ENCODE data around the gene BDKRB1.
"Not testable (repeated sequence)": the region's sequence is repeated elsewhere in the genome, so short reads cannot be mapped to it uniquely, and the experiment has no call there.

The BDKRB1 gene

DNA sequence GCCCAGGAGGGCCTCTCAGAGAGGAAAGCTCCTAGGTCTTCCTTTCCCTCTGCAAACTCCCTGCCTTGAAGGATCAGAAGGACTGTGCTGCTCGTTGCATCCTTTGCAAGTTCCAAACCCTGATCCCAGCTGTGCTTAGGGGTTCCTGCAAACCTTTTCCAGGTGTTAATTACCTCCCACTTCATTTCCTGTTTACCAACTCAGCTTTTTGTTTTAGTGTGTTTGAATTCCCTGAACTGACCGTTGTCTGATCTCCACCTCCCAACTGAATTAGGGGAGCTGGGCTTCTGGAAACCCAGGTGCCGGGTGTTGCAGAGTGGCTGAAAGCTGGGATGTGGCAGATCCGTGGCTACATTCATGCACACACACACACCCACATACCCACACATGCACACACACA is 20.6 kb upstream of the BDKRB1 start:
- DNase-seq (ENCODE audit: low spot score), result no peak

DNA sequence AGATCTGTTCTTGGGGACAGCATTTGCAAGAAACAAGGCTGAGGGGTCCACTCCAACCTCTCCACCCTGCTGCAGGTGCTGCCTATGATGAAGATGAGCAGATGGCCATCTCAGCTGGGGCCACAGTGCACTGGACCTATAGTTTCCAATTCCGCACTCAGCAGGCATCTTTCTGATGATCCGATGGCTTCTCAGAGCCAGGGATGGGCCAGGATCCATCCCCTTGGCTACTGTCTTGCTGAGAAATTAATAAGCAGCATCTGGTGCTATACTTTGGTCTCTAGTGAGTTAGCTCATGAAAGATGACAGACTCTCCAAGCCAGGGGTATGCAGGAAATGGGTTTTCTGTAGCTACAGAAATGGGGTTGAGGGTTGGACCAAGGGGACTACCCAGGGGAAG is 18.4 kb upstream of the BDKRB1 start:
- DNase-seq (ENCODE audit: low spot score), result no peak

DNA sequence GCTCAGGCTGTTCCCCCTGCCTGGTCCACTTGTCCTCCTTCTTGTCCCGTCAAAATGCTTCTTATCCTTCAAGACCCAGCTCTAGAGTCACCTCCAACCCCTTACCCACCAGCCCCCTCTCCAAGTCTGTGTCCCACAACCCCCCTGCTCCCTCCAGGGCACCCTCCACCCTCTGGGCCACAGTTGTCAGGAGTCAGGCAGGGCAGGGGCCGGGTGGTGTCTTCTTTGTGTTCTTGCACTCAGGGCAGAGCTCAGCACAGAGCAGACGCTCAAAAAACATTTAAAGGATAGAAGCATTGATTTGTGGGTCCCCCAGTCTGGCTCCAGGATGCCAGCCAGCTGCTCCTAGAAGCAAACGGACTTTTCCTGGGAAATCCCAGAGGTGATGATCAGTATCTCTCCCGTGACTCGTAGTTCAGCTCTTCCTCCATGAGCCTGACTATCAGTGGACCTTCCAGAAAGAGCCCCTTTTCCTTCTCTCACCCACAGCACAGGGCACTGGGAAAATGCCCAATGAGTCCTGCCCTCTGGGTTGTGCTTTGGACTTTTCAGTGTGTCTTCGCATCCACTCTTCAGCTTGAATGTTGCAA is 17.2 kb upstream of the BDKRB1 start:
- no peak for DNase-seq (ENCODE audit: low spot score)

DNA sequence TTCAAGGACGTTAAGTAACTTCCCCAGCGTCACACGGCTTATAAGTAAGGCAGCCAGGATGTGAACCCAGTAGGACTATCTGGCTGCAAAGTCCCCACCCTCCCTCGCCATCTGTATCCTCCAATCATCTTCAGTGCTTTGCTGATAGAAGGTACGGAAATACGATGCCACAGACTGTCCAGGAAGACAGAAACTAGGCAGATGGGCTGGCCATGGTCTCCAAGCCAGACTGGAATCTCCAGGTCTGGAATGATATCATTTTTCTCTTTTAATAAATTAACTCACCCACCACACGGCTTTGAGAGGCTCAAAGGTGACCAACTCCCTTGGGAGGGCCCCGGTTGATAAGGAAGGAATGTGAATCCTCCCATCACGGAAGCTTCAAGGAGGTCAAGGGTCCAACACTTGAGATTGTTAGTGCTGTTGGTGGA is 16.3 kb upstream of the BDKRB1 start:
- DNase-seq (ENCODE audit: low spot score), result no peak

DNA sequence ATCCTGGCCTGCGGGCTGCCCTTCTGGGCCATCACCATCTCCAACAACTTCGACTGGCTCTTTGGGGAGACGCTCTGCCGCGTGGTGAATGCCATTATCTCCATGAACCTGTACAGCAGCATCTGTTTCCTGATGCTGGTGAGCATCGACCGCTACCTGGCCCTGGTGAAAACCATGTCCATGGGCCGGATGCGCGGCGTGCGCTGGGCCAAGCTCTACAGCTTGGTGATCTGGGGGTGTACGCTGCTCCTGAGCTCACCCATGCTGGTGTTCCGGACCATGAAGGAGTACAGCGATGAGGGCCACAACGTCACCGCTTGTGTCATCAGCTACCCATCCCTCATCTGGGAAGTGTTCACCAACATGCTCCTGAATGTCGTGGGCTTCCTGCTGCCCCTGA is 15.4 kb upstream of the BDKRB1 start:
- DNase-seq (ENCODE audit: low spot score), result no peak

DNA sequence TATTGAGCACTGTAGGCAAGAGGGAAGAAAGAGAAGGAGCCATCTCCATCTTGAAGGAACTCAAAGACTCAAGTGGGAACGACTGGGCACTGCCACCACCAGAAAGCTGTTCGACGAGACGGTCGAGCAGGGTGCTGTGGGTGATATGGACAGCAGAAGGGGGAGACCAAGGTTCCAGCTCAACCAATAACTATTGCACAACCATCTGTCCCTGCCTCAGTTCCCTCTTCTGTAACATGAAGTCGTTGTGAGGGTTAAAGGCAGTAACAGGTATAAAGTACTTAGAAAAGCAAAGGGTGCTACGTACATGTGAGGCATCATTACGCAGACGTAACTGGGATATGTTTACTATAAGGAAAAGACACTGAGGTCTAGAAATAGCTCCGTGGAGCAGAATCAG is 13.9 kb upstream of the BDKRB1 start:
- no peak for DNase-seq (ENCODE audit: low spot score)

DNA sequence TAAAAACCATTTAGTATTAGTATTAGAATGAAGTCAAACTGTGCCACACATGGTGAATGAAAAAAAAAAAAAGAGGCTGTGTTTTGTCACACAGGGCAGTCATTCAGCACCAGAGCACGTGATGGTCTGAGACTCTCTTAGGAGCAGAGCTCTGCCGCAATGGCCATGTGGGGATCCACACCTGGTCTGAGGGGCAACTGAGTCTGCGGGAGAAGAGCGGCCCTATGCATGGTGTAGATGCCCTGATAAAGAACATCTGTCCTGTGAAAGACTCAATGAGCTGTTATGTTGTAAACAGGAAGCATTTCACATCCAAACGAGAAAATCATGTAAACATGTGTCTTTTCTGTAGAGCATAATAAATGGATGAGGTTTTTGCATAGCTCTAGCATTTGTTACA is 12.2 kb upstream of the BDKRB1 start:
- DNase-seq (ENCODE audit: low spot score), result no peak

DNA sequence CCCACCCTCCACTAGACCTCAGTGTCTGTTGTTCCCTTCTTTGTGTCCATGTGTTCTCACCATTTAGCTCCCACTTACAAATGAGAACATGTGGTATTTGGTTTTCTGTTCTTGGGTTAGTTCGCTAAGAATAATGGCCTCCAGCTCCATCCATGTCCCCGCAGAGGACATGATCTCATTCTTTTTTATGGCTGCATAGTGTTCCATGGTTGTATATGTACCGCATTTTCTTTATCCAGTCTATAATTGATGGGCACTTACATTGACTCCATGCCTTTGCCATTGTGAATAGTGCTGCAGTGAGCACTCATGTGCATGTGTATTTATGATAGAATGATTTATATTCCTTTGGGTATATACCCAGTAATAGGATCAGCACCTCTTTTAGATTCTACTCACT is 10.9 kb upstream of the BDKRB1 start:
- not testable (repeated sequence) for DNase-seq (ENCODE audit: low spot score)

DNA sequence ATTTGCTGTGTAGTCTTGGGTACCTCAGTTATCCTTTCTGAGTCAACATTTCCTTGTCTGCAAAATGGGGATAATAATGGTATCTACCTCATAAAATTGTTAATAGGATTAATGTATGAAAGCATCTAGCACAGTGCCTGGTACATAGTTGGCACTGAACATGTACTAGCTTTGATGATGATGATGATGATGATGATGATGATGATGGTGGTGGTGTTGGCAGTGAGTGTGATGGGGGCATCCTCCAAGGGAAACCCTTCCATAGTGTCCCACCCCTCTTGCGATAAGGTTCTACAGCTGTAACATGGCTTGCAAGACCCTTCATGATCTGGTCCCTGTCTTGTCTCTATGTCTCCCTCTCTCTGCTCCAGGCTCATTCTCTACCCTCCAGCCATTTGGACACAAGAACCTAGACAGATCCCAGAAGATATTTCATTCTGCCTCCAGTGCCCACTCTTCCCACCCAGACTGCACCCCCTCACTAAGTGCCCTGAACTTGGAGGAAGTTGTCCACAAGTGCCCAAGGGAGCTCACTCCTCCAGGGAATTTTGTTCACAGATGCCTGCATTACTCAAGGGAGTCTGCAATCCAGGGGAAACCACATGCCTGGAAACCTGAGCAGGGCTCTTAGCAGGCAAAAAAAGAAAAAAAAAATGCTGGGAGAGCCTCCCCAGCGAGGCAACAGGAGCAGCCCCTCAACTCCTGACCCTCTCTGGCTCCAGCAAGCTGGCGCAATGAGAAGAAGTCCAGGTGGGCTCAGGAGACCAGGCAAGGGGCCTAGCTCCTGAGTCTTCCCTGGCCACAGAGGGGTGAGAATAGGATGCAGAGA is 10.1 kb upstream of the BDKRB1 start:
- DNase-seq (ENCODE audit: low spot score), result no peak

DNA sequence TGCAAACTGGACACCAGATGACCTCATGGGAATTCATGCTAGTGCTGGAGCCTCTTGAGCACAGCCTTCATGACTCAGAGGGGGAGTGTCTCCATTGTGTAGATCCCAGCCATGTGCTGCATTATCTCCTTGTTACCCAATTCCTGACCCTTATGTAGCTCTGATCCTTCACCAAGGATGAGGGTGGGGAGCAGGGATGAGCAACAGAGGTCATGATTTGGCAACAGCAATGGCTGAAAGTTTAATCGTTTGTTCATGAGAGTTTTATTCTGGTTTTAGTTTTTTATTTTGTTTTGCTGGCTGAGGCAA is 9.5 kb upstream of the BDKRB1 start:
- no peak for DNase-seq (ENCODE audit: low spot score)

DNA sequence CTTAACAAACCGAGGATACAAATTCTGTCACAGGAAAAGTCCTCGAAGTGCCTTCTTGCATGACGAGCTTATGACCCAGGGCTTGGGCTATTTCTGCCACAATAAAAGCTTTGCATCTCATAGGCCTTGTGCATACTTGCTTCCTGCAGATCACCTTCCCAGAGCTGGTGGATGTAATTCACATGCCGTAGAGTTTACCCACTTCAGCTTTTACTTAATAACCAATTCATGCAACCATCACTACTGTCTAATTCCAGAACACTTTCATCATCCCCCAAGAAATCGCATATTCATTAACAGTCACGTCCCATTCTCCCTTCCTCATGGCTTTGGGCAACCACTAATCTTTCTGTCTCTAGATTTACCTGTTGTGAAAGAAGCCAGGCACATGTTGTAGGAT is 9.0 kb upstream of the BDKRB1 start:
- DNase-seq (ENCODE audit: low spot score), result no peak

DNA sequence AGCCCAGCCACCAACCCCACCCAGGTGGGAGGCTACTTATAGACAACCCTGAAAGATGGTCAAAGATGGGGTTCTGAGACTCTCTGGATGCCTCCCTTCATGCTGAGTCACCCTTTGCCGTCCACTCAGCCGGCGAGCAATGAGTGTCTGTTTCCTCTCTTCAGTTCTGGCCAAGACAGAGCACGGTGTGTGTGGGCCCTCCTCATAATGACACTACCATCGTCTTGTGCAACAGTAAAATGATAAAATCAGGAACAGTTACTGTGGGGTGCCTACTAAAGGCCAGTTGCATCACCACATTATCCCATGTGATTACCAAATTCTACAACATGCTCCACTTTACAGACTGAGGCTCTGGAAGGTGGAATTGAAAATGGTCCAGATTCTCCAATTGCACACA is 7.0 kb upstream of the BDKRB1 start:
- DNase-seq (ENCODE audit: low spot score), result no peak

DNA sequence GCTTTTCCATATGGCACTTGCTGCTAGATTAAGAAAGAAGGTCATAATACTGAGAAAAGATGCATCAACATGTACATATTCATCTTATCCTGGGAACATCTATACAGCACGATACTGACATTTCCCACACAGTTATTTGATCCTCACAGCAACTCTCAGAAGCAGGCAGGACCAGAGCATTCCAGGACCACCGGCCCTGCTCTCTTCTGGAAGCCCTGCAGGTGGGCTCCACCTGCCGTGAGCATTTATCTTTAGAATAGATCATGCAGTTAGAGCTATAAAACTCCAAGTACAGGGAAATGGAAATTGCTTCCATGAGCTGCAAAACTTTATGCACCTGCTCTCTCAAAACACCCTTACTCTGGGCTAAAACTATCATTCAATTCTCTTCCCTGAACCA is 5.5 kb upstream of the BDKRB1 start:
- no peak for DNase-seq (ENCODE audit: low spot score)

DNA sequence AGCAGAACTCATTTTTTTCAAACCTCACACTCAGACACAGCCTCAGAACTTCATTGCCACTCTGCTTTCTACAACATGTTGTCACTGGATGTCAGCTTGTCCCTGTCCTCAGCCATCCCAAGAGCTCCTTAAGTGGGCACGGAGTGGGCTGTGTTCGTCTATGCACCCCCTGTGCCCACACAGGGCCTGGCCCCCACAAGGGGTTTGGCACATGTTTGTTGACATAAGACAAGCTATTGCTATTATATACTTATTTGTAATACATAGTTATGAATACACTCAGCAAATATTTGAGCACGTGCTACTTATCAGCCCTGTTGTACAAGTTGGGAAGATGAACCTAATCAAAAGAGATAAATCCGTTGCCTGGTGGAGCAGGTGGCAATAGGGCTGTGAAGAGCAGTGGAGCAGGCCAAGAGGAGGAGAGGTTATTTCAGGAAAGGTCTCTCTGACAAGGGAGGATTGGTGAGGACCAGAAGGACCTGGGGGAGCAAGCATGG is 4.3 kb upstream of the BDKRB1 start:
- DNase-seq (ENCODE audit: low spot score), result no peak

DNA sequence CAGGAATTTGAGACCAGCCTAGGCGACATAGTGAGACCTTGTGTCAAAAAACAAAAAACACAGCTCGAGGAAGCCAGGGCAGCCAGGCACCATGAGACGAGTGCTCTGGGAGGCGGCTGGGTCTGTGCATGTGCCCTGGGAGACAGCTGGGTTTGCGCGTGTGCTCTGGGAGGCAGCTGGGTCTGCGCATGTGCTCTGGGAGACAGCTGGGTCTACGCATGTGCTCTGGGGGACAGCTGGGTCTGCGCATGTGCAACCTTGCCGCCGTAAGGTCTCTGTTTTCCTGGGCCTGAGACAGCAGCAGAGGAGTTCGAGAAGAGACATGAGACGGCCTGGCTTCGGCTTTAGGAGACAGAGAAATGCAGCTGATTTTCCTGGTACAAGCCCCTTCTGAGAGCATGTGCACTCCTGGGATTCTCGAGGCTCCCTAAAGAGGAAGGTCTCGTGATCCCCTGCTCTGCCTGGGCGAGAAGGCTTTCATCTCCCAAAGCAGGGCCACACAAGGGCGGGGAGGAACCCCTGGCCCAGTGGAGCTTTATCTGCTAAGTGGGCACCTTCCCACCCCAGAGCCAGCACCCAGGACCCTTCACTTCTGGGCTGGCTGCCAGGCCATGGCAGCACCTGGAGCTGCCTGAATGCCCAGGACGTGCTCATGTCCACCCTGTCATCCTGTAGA is 3.5 kb upstream of the BDKRB1 start:
- no peak for DNase-seq (ENCODE audit: low spot score)

DNA sequence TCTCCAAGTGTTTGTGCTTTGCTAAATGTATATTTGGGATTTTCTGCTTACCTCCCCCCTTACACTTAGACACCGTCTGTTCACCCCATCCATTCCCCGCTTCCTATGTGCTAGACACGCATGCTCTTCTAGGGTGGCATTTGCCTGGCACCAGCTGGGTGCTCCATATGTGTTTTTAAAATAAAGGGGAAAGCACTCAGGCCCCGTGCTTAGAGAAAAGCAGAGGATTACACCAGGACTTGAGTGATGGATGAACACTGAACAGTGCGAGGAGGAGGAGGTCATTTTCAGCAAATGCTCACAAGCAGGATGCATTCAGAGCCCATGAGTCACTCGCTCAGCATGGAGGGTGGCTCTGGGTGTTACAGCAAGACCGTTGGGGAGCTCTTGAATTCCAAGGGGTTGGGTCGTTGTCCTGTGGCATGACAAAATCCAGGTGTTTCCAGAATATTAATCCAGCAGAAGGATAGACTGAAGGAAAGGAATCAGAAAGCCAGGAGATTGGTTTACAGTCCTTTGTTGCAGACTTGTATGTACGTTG is 2.9 kb upstream of the BDKRB1 start:
- no peak for DNase-seq (ENCODE audit: low spot score)

DNA sequence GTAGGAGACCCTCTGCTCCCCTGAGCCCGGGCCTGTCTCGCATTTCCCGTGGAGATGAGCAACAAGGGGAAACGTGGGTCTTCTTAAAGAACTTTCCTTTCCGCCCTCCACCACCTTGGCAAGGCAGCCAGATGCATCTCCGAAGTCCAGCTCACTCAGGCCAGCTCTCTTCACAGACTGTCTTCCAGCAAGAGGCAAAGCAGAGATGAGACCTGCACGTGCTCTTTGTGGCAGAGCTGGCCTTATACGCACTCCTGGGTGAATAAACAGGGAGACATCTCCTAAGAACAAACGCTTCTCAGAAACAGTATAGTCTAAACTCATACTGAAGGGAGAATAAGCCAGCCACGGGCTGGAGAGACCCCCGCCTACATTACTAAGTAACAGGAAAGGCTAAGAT is 1.3 kb upstream of the BDKRB1 start:
- no peak for DNase-seq (ENCODE audit: low spot score)

DNA sequence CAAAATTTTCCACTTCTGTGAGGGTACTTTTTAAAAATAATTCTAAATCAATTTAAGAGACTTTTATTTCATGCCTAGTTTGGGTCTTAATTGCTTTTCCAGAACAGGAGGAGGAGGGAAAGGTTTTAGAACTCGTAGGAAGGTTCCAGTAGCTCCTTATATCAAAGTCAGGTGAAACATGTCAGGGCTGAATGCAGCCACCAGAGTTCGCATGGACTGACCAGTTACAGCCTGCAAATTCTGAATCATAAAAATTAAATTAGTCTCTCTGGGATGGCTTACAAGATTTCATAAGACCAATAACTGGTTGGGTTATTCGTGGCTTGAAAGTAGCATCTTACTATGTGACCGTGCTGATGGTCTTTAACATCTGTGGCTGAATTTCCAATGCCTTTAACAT is 397 bp downstream of the BDKRB1 start:
- no peak for DNase-seq (ENCODE audit: low spot score)

DNA sequence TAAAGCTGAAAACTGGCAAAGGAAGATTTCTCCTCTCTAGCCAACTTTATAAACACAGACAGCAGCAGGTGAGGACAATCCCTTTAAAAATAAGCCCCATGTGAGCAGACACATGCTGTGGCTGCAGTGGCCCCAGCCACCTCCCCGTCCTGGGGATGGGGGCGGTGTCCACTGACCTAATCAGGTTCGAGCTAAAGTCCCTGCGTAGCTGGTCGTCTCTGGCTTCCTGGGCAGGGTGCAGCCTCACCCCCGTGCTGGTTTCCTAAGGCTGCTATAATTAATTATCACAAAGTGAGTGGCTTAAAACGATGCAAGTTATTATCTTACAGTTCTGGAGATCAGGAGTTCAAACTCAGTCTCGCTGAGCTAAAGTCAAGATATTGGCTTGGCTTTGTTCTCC is 1.0 kb downstream of the BDKRB1 start:
- no peak for DNase-seq (ENCODE audit: low spot score)

DNA sequence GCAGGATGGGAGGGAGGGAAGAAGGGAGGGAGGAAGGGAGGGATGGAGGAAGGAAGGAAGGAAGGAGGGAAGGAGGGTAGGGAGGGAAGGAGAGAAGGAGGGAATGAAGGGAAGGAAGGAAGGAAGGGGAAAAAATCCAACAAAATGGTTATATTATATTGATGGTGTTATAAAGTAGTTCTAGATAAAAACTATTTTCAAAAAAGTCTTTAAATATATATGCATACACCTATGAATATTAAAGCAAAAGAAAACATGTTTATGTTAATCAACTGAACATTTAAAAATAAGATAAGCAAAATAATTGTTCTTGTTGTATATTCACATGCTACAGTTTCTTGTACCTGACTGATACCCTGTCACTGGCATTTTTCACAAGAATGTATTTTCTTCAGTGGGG is 1.9 kb downstream of the BDKRB1 start:
- DNase-seq (ENCODE audit: low spot score), result no peak

DNA sequence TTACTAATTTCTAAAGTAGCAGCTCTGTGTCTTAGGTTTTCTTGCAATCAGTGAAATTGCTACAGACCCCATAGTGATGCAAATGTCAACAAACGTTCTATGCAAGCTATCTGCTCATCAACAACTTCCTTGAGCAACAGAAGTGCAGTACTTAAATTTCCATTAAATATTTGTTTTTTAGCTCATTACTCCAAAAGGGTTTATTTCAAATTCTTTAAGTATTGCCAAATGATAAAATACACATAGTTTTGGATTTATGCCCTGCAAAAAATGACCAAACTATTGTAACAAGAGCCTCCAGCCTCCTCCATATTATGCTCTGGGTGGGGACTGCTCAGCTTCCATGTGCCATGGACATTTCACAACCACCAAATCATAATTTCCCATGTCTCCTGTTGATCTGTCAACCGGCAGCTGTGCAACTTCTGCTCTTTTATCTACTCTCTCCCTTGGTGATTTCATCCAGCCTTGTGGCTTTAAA is 4.4 kb downstream of the BDKRB1 start:
- no peak for DNase-seq (ENCODE audit: low spot score)

DNA sequence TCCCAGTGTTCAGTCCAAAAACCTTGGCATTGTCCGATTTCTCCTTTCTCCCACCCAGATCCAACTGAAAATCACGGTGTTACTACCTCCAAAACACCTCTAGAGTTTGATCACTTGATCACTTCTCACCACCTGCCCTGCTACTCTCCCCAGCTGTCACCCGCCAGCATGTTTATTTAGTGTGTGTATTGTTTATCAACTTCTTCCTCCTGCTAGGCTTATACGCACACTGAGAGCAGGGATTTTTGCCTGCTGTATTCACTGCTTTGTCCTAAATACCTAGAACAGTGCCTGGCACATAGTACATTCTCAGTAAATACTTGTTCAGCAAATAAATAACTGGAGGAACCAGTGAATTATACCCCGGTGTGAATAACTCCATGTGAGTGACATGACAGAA is 5.0 kb downstream of the BDKRB1 start:
- DNase-seq (ENCODE audit: low spot score), result no peak
